GM06990 (cell line): Measurements from ENCODE around the gene FETUB.
A peak's percentile ranks its signal among the peaks of the same experiment; 100 is the strongest.

Experiments used
- DNase-seq: peaks from one replicate; pipeline ENCODE4 v3.0.0-alpha.2; 2011; ENCODE audit not compliant: insufficient read length; ENCODE audit errors: extremely low read depth
- H3K27me3 ChIP-seq: replicated peaks from 2 replicates; pipeline ENCODE4 v1.6.0; 2011; ENCODE audit warnings: low read length; ENCODE audit not compliant: control insufficient read depth, insufficient read depth
- H3K36me3 ChIP-seq: 2 replicates; pipeline ENCODE4 v1.5.1; 2011; ENCODE audit warnings: low read length; ENCODE audit not compliant: control insufficient read depth, insufficient read depth
- H3K4me3 ChIP-seq: replicated peaks from 2 replicates; pipeline ENCODE4 v1.5.1; 2011; ENCODE audit warnings: low read depth, mild to moderate bottlenecking, control low read depth, low read length
- CTCF ChIP-seq: IDR thresholded peaks from 2 replicates; pipeline ENCODE4 v1.5.1; 2011; ENCODE audit warnings: low read length, control low read depth, mild to moderate bottlenecking, inconsistent platforms; ENCODE audit not compliant: insufficient read depth, poor library complexity, severe bottlenecking

FETUB gene

GRCh38 chr3:186614597-186615483 lies 25.4 kb upstream of the FETUB start:
- TF ChIP-seq CTCF: peak; percentile 93
- peak; percentile 24 for DNase-seq
- Histone ChIP-seq H3K36me3 (no peaks in the 10 kb centered on the region), H3K27me3 (peaks cover 3% of the 10 kb centered on the region), H3K4me3 (no peak overlapping the region)

- no peak for TF ChIP-seq CTCF
- H3K36me3 ChIP-seq: no peaks in the 10 kb centered on the region
- peaks cover 3% of the 10 kb centered on the region for H3K27me3 ChIP-seq
- no peak for DNase-seq
- H3K4me3 ChIP-seq: no peak overlapping the region
These were observed 23.9 kb upstream of the FETUB start for GRCh38 chr3:186616299-186616617.

GRCh38 chr3:186617036-186617946 lies 22.9 kb upstream of the FETUB start:
- Histone ChIP-seq H3K4me3 (no peak overlapping the region), H3K27me3 (peaks cover 3% of the 10 kb centered on the region), H3K36me3 (no peaks in the 10 kb centered on the region)
- DNase-seq: peak; percentile 71
- TF ChIP-seq CTCF: peak; percentile 94

GRCh38 chr3:186618318-186618938 lies 21.8 kb upstream of the FETUB start:
- DNase-seq: no peak
- TF ChIP-seq CTCF: no peak
- peaks cover 3% of the 10 kb centered on the region for H3K27me3 ChIP-seq
- no peaks in the 10 kb centered on the region for H3K36me3 ChIP-seq
- no peak overlapping the region for H3K4me3 ChIP-seq

GRCh38 chr3:186619787-186620212 lies 20.4 kb upstream of the FETUB start:
- no peaks in the 10 kb centered on the region for H3K36me3 ChIP-seq
- TF ChIP-seq CTCF: no peak
- peaks cover 3% of the 10 kb centered on the region for H3K27me3 ChIP-seq
- no peak overlapping the region for H3K4me3 ChIP-seq
- no peak for DNase-seq
